T-helper 2 cell (primary cell): ENCODE measurements around the gene PGAP6.
A peak's percentile ranks its signal among the peaks of the same experiment; 100 is the strongest.

ENCODE experiments used
- DNase-seq, 5 experiments: peaks; one replicate each; pipeline versions ENCODE4 v3.0.0 to v3.0.0-alpha.2; 2012 to 2022

The PGAP6 gene

DNA sequence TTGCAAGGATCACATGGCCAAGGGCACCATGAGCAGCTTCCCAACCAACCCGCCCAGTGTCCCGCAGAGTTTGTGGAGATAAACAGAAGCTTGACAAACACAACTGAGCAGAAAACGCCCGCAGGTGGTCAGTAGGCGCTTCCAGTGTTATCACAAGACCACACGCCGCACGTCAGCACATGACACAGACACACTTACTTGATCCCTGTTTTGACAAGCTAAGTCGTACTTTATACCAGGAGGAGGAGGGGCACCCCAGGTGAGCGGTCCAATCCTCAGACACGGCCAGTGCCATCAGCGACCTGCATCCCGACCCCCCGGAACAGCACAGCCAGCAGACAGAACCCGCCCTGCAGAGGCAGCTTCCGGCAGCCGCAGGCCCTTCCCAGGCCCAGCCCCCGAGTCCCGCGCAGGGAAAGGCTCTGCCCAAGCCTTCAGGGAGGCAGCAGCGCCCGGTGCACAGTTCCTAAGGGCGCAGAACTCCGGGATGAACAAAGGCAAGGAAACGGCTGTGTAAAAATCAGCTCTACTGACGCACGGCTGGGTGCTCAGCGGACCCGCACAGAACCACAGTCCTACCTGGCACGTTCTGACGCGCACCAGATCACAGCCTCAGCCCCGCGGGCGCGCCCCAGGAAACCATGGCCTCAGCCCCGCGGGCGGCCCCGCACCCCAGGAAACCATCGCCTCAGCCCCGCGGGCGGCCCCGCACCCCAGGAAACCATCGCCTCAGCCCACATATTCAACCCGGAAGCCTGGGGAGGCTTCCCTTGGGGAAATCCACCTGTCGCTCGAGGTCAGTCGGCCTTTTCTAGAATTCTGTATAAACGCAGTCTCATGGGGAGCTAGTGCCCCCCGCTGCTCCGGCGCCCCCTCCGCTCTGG, 57.1 kb downstream of the PGAP6 start:
- DNase-seq: peak; percentile 37 to 95 (median 72)

DNA sequence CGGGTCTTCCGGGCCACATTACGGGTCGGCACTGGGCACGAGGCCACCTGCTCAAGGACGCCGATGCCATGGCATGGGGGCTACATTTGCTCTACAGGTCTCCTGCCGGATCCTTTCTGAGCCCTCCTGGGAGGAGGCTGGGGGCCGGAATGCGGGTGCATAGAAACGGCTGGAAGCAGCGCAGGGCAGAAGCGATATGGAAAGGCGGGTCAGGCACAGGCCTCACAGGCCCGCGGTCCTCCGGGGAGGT, 57.7 kb downstream of the PGAP6 start:
- DNase-seq: no peak

DNA sequence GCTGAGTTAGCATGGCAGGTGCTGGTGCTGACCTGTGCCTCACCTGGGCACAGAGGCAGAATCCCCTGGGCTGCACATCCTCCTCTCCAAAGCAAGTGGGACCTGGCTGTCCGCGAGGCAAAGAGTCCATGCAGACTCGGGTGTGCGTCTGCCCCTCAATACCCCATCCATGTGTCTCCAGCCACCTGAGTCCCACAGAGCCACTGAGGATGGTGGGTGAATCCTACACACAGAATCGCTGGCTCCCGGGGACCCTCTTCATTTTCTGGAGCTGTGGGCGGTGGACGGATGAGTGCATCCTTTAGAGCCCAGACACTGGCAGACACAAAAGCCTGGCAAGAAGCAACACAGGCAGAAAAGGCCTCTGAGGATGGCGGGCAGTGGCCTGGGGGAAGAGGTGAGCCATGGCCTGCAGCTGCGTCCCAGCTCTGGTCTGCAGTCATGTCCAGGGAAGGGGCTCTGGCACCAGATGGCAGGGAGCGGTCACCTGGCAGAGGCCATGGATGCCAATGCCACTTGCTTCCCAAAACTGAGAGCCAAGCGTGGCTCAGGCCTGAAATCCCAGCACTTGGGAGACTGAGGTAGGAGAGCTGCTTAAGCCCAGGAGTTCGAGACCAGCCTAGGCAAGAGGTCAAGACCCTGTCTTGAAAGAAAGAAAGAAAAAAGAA, 59.2 kb downstream of the PGAP6 start:
- DNase-seq: no peak

DNA sequence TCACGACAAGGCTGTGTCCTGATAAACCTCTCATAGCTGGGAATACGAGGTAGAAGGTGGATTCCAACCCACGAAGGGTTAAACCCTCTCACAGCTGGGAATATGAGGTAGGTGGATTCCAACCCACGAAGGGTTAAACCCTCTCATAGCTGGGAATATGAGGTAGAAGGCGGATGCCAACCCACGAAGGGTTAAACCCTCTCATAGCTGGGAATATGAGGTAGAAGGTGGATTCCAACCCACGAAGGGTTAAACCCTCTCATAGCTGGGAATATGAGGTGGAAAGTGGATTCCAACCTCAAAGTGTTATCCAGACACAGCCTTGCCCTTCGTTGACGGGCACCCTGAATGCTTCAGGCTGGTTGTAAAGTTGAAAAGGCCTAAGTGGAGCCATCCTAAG, 60.2 kb downstream of the PGAP6 start:
- DNase-seq: no peak
